ENCODE measurements around the gene C11orf68.

C11orf68 gene

DNA sequence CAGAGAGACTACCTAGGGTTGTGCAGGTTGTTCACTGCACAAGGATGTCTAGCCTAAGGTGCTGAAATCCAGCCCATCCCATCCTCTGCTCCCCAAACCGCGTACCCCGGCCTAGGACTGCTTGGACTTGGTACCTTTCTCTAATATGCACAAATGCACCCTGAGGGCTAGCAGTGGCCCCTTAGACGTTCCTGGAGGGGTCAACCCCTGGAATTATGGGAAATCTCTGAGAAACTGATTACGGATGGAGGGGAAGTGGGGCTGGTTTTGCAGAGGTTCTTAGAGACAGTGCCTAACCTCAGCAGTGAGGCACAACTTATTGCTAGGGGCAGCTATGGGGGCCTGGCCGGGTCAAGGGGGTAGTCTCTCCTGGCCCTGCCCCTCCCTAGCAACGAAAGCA lies 2.5 kb downstream of the C11orf68 start:
- DNase-seq (ENCODE audit: low read depth): no peak
- H3K4me3 ChIP-seq (ENCODE audit: low read depth, low read length): no peak overlapping the region
- TF ChIP-seq, protein P1, sequence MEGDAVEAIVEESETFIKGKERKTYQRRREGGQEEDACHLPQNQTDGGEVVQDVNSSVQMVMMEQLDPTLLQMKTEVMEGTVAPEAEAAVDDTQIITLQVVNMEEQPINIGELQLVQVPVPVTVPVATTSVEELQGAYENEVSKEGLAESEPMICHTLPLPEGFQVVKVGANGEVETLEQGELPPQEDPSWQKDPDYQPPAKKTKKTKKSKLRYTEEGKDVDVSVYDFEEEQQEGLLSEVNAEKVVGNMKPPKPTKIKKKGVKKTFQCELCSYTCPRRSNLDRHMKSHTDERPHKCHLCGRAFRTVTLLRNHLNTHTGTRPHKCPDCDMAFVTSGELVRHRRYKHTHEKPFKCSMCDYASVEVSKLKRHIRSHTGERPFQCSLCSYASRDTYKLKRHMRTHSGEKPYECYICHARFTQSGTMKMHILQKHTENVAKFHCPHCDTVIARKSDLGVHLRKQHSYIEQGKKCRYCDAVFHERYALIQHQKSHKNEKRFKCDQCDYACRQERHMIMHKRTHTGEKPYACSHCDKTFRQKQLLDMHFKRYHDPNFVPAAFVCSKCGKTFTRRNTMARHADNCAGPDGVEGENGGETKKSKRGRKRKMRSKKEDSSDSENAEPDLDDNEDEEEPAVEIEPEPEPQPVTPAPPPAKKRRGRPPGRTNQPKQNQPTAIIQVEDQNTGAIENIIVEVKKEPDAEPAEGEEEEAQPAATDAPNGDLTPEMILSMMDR (IDR thresholded peaks at IDR 0.05; ENCODE audit: control insufficient read depth, extremely low read depth, insufficient read depth): no peak

- no peak overlapping the region for H3K4me3 ChIP-seq (ENCODE audit: low read depth, low read length)
- DNase-seq (ENCODE audit: low read depth): no peak
- TF ChIP-seq, protein P1 (IDR thresholded peaks at IDR 0.05; ENCODE audit: control insufficient read depth, extremely low read depth, insufficient read depth): no peak
Observed at GRCh38 chr11:65915821-65916251, 3.0 kb downstream of the C11orf68 start.

- no peak for DNase-seq (ENCODE audit: low read depth)
- TF ChIP-seq, protein P1 (IDR thresholded peaks at IDR 0.05; ENCODE audit: control insufficient read depth, extremely low read depth, insufficient read depth): no peak
- no peak overlapping the region for H3K4me3 ChIP-seq (ENCODE audit: low read depth, low read length)
Observed at GRCh38 chr11:65915101-65915820, 3.6 kb downstream of the C11orf68 start.

DNA sequence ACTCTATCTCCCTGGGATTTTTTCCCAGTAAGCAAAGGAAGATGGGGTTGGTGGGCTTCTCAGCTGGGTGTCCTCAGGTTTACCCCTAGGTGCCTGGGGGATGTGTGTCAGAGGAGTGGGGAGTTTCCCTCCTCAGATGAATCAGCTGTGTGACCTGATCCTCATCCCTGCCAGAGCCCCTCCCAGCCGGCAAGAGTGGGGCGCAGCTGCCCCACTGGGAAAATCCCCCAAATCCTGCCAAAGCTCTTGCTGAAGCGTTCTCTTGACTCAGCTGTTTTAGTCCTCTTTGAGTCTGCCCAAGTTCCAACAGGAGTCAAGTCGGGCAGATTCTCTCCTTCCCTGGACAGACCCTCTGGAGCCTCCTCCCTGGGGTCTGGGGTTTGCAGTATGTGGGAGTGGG lies 6.0 kb downstream of the C11orf68 start:
- TF ChIP-seq, protein P1 (IDR thresholded peaks at IDR 0.05; ENCODE audit: control insufficient read depth, extremely low read depth, insufficient read depth): no peak
- H3K4me3 ChIP-seq (ENCODE audit: low read depth, low read length): no peak overlapping the region
- no peak for DNase-seq (ENCODE audit: low read depth)

DNA sequence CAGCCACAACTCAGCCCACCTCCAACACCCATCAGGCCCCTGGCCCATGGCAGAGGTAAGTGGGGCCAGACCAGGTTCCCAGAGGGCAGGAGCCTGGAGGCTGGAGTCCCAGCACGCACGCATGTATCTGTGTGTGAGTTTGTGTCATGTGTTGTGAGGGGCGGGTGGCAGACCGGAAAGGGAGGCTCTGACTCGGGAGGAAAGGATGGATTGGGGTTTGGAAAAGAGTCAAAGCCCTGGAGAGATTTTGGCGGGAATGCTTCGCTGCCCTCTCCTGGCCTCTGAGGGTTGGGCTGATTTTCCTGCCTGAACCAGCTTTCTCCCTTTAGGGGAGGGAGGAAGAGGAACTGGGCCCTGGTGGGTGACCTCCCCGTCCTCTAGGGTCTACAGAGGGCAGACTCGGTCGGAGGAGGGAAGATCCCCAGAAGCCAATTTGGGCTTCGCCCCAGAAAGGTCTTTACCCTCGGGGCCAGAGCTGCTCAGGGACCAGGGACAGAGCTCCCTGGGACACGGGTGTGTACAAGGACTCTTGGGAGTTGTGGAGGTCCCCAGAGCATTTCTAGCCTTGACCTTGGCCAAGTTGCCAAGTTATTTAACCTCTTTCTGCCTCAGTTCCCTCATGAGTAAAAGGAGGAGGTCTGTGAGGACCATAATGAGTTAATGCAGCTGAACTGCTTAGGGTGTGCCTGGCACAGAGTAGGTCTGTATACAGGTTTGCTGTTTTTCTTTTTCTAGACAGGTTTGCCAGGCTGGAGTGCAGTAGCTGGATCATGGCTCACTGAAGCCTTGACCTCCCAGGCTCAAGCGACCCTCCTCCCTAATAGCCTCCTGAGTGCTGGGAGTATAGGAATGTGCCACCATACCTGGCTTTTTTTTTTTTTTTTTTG lies 6.9 kb downstream of the C11orf68 start:
- H3K4me3 ChIP-seq (ENCODE audit: low read depth, low read length): no peak overlapping the region
- TF ChIP-seq, protein P1 (IDR thresholded peaks at IDR 0.05; ENCODE audit: control insufficient read depth, extremely low read depth, insufficient read depth): peak; percentile 46
- peak; percentile 25 for DNase-seq (ENCODE audit: low read depth)

- TF ChIP-seq, protein P1 (IDR thresholded peaks at IDR 0.05; ENCODE audit: control insufficient read depth, extremely low read depth, insufficient read depth): no peak
- DNase-seq (ENCODE audit: low read depth): no peak
- H3K4me3 ChIP-seq (ENCODE audit: low read depth, low read length): no peak overlapping the region
Observed at GRCh38 chr11:65907878-65908277, 11.0 kb downstream of the C11orf68 start.
